SK-N-SH treated with all-trans-retinoic acid at 6 μM for 48 hours (cell line): ENCODE data around the gene NFYC.

Experiments
- ESRRG ChIP-seq: fragments of 250-450 bp; sonication (Bioruptor Pico); IDR thresholded peaks from 2 replicates; pipeline ENCODE4 v1.6.1; 2021; ENCODE audit warnings: mild to moderate bottlenecking
- TCF4 ChIP-seq: fragments of 250-450 bp; sonication (Bioruptor Pico); IDR thresholded peaks from 2 replicates; pipeline ENCODE4 v1.8.0; 2021; ENCODE audit warnings: mild to moderate bottlenecking, moderate library complexity, borderline replicate concordance
- ZFP30 ChIP-seq: fragments of 450-650 bp; formaldehyde crosslinking; IDR thresholded peaks from 2 replicates; pipeline ENCODE4 v1.5.0; 2022; ENCODE audit warnings: mild to moderate bottlenecking, moderate library complexity
- ZNF70 ChIP-seq: fragments of 450-650 bp; formaldehyde crosslinking; IDR thresholded peaks from 2 replicates; pipeline ENCODE4 v1.5.0; 2020; ENCODE audit warnings: mild to moderate bottlenecking, moderate library complexity
- TF ChIP-seq, protein P1 (sequence below): fragments of 250-450 bp; sonication (Bioruptor Pico); IDR thresholded peaks from 2 replicates; pipeline ENCODE4 v1.8.0; 2020; ENCODE audit warnings: mild to moderate bottlenecking, moderate library complexity, borderline replicate concordance

DNA sequence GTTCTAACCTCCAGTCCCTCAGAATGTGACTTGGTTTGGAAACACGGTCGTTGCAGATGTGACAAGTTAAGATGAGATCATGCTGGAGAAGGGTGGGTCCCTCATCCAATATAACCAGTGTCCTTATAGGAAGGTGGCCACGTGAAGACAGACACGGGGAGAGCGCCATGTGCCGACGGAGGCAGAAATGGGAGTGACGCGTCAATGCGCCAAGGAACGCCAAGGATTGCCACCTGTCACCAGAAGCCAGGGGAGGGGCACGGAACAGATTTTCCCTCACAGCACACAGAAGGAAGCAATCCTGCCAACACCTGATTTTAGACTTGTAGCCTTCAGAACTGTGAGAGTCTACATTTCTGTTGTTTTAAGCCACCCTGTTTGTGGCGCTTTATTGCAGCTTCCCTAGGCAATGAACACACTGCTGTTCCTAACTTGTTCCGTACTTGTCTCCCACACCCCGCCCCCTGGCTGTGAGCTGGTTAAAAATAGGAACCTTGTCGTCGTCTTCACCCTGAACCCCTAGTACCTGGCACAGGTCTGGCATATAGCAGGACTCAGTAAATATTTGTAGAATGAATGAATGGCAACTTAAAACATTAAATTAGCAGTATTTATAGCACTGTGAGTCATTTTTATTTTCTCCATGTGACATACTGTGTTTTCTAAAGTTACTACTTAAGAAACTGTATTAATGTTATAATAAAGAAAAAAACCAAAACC, 40.2 kb upstream of the NFYC start:
- TF ChIP-seq ESRRG (CRISPR knock-in tag) (no peak), ZFP30 (CRISPR knock-in tag) (no peak), ZNF70 (CRISPR knock-in tag) (no peak), TCF4 (CRISPR knock-in tag) (no peak)
- TF ChIP-seq, protein P1, sequence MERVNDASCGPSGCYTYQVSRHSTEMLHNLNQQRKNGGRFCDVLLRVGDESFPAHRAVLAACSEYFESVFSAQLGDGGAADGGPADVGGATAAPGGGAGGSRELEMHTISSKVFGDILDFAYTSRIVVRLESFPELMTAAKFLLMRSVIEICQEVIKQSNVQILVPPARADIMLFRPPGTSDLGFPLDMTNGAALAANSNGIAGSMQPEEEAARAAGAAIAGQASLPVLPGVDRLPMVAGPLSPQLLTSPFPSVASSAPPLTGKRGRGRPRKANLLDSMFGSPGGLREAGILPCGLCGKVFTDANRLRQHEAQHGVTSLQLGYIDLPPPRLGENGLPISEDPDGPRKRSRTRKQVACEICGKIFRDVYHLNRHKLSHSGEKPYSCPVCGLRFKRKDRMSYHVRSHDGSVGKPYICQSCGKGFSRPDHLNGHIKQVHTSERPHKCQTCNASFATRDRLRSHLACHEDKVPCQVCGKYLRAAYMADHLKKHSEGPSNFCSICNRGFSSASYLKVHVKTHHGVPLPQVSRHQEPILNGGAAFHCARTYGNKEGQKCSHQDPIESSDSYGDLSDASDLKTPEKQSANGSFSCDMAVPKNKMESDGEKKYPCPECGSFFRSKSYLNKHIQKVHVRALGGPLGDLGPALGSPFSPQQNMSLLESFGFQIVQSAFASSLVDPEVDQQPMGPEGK: no peak
